22Rv1 (cell line): ENCODE measurements around the gene TMC6.

Experiments
- ZFX ChIP-seq: fragments of 450-650 bp; IDR thresholded peaks from 2 replicates; pipeline ENCODE4 v1.6.1; 2017; ENCODE audit warnings: antibody characterized with exemption, borderline replicate concordance
- TF ChIP-seq, protein P1 (sequence below): fragments of 450-650 bp; IDR thresholded peaks from 2 replicates; pipeline ENCODE4 v1.5.1; 2017; ENCODE audit warnings: mild to moderate bottlenecking

DNA sequence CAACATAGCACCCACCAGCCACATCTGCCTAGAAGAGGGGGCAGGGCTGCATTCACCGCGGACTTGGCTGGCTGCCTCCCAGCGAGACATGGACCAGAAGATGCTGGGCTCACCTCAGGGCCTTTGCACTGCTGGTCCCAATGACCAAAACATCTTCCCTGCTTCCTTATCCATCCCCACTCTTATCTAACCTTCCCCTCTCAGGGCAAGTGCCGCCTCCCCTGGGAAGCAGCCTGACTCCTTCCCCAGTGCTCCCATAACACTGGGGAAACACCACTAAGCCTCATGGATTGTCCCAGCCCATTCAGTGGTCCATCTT lies 5.7 kb downstream of the TMC6 start:
- TF ChIP-seq, protein P1, sequence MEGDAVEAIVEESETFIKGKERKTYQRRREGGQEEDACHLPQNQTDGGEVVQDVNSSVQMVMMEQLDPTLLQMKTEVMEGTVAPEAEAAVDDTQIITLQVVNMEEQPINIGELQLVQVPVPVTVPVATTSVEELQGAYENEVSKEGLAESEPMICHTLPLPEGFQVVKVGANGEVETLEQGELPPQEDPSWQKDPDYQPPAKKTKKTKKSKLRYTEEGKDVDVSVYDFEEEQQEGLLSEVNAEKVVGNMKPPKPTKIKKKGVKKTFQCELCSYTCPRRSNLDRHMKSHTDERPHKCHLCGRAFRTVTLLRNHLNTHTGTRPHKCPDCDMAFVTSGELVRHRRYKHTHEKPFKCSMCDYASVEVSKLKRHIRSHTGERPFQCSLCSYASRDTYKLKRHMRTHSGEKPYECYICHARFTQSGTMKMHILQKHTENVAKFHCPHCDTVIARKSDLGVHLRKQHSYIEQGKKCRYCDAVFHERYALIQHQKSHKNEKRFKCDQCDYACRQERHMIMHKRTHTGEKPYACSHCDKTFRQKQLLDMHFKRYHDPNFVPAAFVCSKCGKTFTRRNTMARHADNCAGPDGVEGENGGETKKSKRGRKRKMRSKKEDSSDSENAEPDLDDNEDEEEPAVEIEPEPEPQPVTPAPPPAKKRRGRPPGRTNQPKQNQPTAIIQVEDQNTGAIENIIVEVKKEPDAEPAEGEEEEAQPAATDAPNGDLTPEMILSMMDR: no peak
- TF ChIP-seq ZFX: no peak
